ENCODE data around the gene MFSD12. TPM values are rescaled to one million over a fixed set of nuclear protein-coding genes. Genes with fewer than 3 reads are reported as not detected.
A peak's percentile ranks its signal among the peaks of the same experiment; 100 is the strongest.
"Not testable (repeated sequence)": the region's sequence is repeated elsewhere in the genome, so short reads cannot be mapped to it uniquely, and the experiment has no call there.

The MFSD12 gene
- total RNA-seq, 1 donor from 2014 or later, result 71.5 TPM

- no peak overlapping the region for H3K27ac Mint-ChIP-seq
- H3K9me3 Mint-ChIP-seq (ENCODE audit: low read depth), result no peaks in the 10 kb centered on the region
- H3K4me1 Mint-ChIP-seq (ENCODE audit: low read depth), result no peaks in the 10 kb centered on the region
- no peak for TF ChIP-seq CTCF (IDR thresholded peaks at IDR 0.05; ENCODE audit: unreplicated experiment)
- H3K36me3 Mint-ChIP-seq (ENCODE audit: insufficient read depth), result no peaks in the 10 kb centered on the region
- H3K27me3 Mint-ChIP-seq, result peaks cover 37% of the 10 kb centered on the region
- DNase-seq (ENCODE audit: low spot score, unreplicated experiment), result no peak
- H3K4me3 Mint-ChIP-seq (ENCODE audit: low read depth), result no peak overlapping the region
Measured at GRCh38 chr19:3589439-3589838, 32.1 kb upstream of the MFSD12 start.

DNA sequence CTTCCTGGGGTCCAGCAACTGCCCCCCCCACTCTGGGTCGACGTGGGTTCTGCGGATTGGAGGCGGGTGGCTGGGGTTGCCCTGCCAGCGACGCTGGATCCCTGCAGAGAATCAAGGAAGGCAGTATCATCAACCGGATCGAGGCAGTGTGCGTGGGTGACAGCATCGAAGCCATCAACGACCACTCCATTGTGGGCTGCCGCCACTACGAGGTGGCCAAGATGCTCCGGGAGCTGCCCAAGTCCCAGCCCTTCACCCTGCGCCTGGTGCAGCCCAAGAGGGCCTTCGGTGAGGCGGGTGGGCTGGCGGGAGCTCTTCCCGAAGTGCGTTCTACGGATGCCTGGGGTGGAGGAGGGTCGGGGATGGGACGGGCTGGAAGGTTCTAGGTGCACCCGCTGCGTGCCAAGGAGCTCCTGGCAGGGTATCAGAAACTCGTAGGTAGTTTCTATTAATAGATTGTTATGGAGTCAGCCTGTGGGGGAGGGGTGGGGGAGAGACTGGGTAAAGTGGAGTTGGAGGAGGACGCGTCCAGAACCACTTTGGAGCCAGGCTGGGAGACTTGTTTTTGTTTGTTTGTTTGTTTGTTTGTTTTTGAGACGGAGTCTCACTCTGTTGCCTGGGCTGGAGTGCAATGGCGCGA is 29.4 kb upstream of the MFSD12 start:
- Mint-ChIP-seq H3K36me3 (ENCODE audit: insufficient read depth) (no peaks in the 10 kb centered on the region), H3K4me1 (ENCODE audit: low read depth) (no peaks in the 10 kb centered on the region), H3K27me3 (peaks cover 44% of the 10 kb centered on the region), H3K9me3 (ENCODE audit: low read depth) (no peaks in the 10 kb centered on the region), H3K27ac (no peak overlapping the region), H3K4me3 (ENCODE audit: low read depth) (no peak overlapping the region)
- TF ChIP-seq CTCF (IDR thresholded peaks at IDR 0.05; ENCODE audit: unreplicated experiment), result no peak
- no peak for DNase-seq (ENCODE audit: low spot score, unreplicated experiment)

DNA sequence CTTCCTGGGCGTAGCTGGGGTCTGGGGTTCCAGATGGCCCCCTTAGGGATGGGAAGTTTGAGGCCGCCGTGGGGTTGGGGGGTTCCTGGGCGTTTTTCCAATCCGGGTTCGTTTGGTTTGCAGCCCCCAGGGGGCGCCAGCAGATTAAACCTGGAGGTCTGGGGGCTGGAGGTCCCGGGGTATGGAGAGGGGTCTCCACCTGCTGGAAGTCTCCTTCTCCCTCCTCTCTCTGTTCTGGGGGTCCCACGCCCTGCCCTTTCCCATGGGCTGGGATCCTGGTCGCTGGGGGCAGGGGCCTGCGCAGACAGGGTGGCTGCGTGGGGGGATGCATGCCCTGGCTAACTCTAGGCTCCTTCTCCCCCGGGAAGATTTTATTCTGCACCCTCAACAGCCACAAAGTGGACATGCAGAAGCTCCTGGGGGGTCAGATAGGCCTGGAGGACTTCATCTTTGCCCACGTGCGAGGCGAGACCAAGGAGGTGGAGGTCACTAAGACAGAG is 28.8 kb upstream of the MFSD12 start:
- no peak overlapping the region for H3K4me3 Mint-ChIP-seq (ENCODE audit: low read depth)
- no peaks in the 10 kb centered on the region for H3K4me1 Mint-ChIP-seq (ENCODE audit: low read depth)
- peaks cover 38% of the 10 kb centered on the region for H3K27me3 Mint-ChIP-seq
- DNase-seq (ENCODE audit: low spot score, unreplicated experiment), result no peak
- peak; percentile 54 for TF ChIP-seq CTCF (IDR thresholded peaks at IDR 0.05; ENCODE audit: unreplicated experiment)
- no peaks in the 10 kb centered on the region for H3K36me3 Mint-ChIP-seq (ENCODE audit: insufficient read depth)
- no peak overlapping the region for H3K27ac Mint-ChIP-seq
- H3K9me3 Mint-ChIP-seq (ENCODE audit: low read depth), result no peaks in the 10 kb centered on the region

GRCh38 chr19:3585301-3586126 is 28.1 kb upstream of the MFSD12 start, which contains the start of gene GIPC3:
Gene GIPC3 (plus strand): TSS chr19:3585478. CDS start chr19:3585598, 120 bp downstream.
- DNase-seq (ENCODE audit: low spot score, unreplicated experiment), result no peak
- Mint-ChIP-seq H3K4me3 (ENCODE audit: low read depth) (no peak within 1 kb of the TSS), H3K27me3 (peaks cover 43% of the 10 kb centered on the region), H3K36me3 (ENCODE audit: insufficient read depth) (no peaks in the 10 kb centered on the region), H3K4me1 (ENCODE audit: low read depth) (no peaks in the 10 kb centered on the region), H3K9me3 (ENCODE audit: low read depth) (no peaks in the 10 kb centered on the region), H3K27ac (no peak within 1 kb of the TSS)
- no peak for TF ChIP-seq CTCF (IDR thresholded peaks at IDR 0.05; ENCODE audit: unreplicated experiment)

- not testable (repeated sequence) for H3K4me1 Mint-ChIP-seq (ENCODE audit: low read depth); H3K36me3 Mint-ChIP-seq (ENCODE audit: insufficient read depth); H3K9me3 Mint-ChIP-seq (ENCODE audit: low read depth); H3K4me3 Mint-ChIP-seq (ENCODE audit: low read depth); H3K27ac Mint-ChIP-seq; DNase-seq (ENCODE audit: low spot score, unreplicated experiment)
- H3K27me3 Mint-ChIP-seq, result peaks cover 55% of the 10 kb centered on the region
Measured at GRCh38 chr19:3584036-3584802, 26.8 kb upstream of the MFSD12 start.

- H3K36me3 Mint-ChIP-seq (ENCODE audit: insufficient read depth); H3K27ac Mint-ChIP-seq; H3K4me1 Mint-ChIP-seq (ENCODE audit: low read depth); H3K9me3 Mint-ChIP-seq (ENCODE audit: low read depth); H3K4me3 Mint-ChIP-seq (ENCODE audit: low read depth); DNase-seq (ENCODE audit: low spot score, unreplicated experiment): not testable (repeated sequence)
- peaks cover 52% of the 10 kb centered on the region for H3K27me3 Mint-ChIP-seq
Measured at GRCh38 chr19:3581792-3582191, 24.4 kb upstream of the MFSD12 start.

Data from progenitor cell of endocrine pancreas (in vitro differentiated cells).